ENCODE data around the gene GALNT11. TPM values are rescaled to one million over a fixed set of nuclear protein-coding genes. Genes with fewer than 3 reads are reported as not detected.
"Not testable (repeated sequence)": the region's sequence is repeated elsewhere in the genome, so short reads cannot be mapped to it uniquely, and the experiment has no call there.

Gene GALNT11
- total RNA-seq, 1 experiment from 2014 or later: 45.0 TPM

DNA sequence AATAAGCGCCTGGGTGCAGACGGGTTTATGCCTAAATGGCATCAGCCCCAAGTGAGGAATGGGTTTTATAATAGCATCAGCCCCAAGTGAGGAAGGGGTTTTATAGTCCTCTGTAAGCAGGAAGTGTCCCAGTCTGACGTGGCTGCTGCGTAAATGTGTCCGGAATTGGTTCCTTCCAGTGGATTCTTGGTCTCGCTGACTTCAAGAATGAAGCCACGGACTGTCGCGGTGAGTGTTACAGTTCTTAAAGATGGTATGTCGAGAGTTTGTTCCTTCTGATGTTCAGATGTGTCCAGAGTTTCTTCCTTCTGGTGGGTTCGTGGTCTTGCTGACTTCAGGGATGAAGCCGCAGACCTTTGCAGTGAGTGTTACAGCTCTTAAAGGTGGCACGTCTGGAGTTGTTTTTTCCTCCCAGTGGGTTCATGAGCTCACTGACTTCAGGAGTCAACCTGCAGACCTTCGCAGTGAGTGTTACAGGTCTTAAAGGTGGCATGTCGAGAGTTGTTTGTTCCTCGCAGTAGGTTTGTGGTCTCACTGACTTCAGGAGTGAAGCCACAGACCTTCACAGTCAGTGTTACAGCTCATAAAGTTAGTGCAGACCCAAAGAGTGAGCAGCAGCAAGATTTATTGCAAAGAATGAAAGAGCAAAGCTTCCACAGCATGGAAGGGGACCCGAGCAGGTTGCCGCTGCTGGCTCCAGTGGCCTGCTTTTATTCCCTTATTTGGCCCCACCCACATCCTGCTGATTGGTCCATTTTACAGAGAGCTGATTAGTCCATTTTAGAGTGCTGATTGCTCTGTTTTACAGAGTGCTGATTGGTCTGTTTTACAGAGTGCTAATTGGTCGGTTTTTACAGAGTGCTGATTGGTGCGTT, 2.3 kb downstream of the GALNT11 start:
- DNase-seq (ENCODE audit: low read depth): not testable (repeated sequence)

DNA sequence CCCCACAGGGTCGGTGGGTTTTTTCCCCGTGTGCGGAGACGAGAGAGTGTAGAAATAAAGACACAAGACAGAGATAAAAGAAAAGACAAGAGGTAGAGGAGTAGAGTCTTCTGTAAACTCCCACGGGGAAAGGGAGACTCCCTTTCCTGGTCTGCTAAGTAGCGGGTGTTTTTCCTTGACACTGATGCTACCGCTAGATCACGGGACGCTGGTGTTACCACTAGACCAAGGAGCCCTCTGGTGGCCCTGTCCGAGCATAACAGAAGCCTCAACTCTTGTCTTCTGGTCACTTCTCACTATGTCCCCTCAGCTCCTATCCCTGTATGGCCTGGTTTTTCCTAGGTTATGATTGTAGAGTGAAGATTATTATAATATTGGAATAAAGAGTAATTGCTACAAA, 4.6 kb downstream of the GALNT11 start:
- peak; percentile 16 for DNase-seq (ENCODE audit: low read depth)

DNA sequence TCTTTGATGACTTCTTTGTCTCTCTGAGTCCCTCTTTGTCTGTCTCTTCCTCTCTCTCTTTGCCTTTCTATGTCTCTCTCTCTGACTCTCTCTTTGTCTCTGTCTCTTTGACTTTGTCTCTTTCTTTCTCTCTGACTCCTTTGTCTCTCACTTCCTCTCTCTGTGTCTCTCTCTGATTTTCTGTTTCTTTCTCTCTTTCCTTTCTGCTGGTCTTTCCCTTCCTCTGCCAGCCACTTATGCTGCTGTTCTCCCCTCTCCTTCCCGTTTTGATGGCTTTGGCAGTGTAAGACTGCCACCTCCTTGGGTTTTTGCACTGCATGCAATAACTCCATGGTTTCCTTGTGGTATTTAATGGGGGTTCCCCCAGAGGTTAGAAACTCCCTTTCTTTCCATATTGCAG, 5.2 kb downstream of the GALNT11 start:
- DNase-seq (ENCODE audit: low read depth): not testable (repeated sequence)

DNA sequence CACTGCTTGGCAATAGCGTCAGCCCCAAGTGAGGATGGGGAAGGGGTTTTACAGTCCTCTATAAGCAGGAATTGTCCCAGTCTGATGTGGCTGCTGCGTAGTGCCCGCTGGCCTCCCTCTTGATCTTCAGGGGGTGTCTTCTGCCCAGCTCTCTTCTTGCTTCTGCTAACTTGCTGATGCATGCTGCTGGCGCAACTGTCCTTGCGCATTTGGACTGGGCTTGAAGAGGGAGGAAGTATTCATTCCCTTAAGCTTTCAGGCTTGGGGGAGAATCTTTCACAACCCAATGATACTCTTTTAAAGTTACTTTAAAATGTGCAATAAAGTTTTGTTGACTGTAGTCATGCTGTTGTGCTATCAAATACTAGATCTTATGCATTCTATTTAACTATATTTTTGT, 10.3 kb downstream of the GALNT11 start:
- no peak for DNase-seq (ENCODE audit: low read depth)

DNA sequence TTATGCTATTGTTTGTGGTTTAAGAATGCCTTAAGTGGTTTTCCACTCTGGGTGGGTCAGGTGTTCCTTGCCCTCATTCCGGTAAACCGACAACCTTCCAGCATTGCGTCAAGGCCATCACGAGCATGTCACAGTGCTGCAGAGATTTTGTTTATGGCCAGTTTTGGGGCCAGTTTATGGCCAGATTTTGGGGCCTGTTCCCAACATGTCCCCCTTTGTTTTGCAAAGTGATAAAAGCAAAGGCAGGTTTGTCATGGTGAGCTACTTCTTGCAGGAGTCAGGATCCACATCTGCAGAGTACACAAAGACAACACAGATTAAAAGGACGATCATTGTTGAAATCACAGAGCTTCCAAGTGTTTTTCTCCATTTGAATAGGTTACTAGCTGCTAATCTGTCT, 12.9 kb downstream of the GALNT11 start:
- DNase-seq (ENCODE audit: low read depth): not testable (repeated sequence)

DNA sequence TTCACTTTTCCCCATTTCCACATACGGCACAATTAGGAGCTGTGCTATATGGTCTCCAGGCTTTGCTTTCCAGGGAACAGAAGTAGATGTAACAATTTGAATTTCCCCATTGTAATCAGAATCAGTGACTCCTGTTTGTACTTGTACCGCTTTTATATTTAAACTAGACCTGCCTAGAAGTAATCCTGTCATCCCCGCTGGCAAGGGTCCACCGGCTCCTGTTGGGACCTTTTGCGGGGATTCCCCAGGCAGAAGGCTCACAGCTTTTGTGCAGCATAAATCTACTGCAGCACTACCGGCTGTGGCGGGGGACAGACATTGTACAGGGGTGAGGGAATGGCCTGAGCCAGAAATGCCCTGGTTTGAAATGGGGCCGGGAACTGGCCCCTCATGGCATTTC, 17.6 kb downstream of the GALNT11 start:
- DNase-seq (ENCODE audit: low read depth): not testable (repeated sequence)

DNA sequence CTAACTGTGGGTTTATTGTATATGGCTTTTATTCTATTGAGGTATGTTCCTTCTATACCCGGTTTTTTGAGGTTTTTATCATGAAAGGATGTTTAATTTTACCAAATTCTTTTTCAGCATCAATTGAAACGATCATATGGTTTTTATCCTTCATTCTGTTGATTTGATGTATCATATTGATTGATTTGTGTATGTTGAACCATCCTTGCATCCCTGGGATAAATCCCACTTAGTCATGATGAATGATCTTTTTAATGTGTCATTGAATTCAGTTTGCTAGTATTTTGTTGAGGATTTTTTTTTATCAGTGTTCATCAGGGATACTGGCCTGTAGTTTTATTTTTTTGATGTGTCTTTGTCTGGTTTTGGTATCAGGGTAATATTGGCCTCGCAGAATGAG, 19.4 kb downstream of the GALNT11 start:
- not testable (repeated sequence) for DNase-seq (ENCODE audit: low read depth)

DNA sequence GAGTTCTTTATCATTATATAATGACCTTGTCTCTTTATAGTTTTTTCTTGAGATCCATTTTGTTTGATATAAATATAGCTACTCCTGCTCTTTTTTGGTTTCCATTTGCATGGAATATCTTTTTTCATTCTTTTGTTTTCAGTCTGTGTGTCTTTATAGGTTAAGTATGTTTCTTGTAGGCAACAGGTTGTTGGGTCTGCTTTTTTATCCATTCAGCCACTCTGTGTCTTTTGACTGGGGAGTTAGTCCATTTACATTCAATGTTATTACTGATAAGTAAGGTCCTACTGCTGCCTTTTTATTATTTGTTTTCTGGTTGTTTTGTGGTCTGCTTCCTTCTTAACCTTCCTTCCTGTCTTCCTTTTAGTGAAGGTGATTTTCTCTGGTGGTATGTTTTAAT, 21.1 kb downstream of the GALNT11 start:
- DNase-seq (ENCODE audit: low read depth): no peak

DNA sequence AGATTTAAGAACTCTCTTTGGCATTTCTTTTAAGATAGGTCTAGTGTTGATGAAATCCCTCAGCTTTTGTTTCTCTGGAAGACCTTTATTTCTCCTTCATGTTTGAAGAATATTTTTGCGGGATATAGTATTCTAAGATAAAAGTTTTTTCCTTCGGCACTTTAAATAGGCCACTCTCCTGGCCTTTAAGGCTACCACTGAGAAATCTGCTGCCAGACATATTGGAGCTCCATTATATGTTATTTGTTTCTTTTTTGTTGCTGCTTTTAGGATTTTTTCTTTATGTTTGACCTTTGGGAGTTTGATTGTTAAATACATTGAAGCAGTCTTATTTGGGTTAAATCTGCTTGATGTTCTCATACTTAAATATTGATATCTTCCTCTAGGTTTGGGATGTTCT, 22.6 kb downstream of the GALNT11 start:
- no peak for DNase-seq (ENCODE audit: low read depth)

DNA sequence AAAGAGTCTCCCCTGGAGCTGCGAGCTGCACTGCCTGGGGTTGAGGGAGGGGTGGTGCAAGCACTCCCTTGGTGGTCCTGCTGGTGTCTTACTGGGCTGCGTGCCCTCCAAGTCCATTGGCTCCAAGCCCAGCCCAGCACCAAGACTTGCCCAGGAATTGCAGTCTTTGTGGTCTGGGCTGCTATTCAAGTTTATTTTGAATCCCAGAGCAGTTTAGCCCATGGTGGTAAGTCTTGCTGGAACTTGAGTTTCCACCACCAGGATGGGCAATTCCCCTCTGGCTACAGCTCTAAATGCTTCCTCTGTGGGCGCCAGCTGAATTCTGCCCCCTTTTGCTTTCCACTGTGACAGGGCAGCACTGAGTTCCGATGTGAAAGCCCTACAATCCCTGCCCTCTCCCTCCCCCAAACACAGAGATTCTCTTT, 25.1 kb downstream of the GALNT11 start:
- peak; percentile 77 for DNase-seq (ENCODE audit: low read depth)

DNA sequence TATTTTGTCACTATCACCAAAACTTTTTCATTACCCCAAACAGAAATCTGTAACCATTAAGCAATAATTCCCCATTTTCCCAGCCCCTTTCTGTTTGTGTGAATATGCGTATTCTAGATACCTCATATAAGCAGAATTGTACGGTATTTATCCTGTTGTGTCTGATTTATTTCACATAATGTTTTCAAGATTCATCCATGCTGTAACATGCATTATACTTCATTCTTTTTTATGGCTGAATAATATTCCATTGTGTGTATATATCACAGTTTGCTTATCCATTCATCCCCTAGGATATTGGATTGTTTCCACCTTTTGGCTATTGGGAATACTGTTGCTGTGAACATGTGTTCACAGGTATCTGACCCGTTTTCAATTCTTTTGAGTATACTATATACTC, 26.5 kb downstream of the GALNT11 start:
- DNase-seq (ENCODE audit: low read depth): no peak

DNA sequence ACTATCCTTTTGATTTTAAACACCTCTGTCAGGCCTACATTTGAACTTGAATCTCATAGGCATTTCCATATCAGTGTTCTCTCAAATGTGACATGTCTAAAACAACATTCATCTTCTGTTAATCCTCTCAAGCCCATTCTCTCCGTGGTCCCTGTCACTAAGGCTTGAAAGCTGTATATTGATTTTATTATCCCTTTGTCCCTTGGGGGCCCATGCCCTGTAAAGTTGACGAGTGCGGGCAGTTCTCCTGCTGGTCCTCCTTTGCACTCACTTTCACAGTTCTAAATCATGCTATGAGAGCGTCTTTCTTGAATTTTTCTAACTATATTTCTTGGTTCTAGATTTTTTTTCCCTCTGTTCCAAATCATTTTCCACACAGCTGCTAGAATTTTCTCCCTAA, 27.3 kb downstream of the GALNT11 start:
- no peak for DNase-seq (ENCODE audit: low read depth)

DNA sequence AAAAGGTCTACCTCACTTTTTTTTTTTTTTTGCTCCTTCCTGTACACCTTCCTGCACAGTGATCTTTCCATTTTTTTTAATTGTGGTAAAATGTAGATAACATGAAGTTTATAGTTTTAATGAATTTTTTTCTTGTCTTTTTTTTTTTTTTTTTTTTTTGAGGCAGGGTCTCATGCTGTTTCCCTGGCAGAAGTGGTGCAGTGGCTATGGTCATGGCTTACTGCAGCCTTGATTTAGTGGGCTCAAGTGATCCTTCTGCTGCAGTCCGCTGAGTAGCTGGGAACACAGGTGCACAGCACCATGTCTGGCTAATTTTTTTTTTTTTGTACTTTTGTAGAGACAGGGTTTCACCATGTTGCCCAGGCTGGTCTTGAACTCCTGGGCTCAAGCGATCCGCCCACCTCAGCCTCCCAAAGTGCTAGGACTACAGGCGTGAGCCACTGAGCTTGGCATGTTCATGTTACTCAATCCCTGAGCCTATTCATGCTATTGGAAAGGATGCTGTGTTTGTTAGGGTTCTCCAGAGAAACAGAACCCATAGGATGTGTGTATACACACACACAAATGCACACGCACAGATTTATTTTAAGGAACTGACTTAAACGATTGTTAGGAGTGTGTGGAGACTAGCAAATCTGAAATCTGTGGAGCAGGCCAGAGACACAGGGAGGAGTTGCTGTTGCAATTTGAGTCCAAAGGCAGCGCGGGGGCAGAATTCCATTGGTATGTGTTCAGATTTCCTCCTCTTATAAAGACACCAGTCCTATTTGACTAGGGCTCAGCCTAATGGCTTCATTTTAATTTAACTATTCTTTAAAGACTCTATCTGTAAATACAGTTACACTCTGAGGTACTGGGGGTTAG, 29.1 kb downstream of the GALNT11 start:
- DNase-seq (ENCODE audit: low read depth): no peak

DNA sequence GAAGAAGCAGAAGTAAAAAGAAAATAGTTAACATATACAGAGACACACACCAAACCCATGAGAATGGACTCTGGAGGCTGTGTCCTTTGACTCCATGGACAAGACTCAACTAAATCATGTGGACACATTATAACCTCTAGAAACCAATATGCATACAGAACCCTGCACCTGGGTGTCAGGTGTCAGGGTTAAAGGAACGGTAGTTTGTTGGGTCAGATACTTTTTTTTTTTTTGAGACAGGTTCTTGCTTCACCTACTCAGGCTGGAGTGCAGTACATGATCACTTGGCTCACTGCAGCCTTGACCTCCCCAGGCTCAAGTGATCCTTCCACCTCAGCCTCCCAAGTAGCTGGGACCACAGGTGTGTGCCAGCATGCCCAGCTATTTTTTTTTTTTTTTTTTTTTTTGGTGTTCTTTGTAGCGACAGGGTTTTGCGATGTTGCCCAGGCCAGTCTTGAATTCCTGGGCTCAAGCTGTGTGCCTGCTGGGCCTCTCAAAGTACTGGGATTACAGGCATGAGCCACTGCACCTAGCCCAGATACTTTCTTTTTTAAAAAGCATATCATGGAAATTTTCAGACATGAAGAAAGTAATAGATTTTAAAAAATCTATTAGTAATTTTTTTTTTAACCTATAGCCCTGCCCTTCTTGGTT, 31.3 kb downstream of the GALNT11 start:
- no peak for DNase-seq (ENCODE audit: low read depth)

DNA sequence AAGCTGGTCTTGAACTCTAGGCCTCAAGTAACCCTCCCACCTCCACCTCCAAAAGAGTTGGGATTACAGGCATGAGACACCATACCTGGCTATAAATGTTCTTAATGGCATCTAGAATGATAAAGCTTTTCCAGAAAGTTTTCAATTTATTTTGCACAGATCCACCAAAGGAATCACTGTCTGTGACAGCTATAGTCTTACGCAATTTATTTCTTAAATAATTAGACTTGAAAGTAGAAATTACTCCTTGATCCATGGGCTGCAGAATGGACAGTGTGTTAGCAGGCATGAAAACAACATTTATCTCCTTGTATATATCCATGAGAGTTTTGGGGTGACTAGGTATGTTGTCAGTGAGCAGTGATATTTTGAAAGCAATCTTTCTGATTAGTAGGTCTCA, 33.8 kb downstream of the GALNT11 start:
- no peak for DNase-seq (ENCODE audit: low read depth)

DNA sequence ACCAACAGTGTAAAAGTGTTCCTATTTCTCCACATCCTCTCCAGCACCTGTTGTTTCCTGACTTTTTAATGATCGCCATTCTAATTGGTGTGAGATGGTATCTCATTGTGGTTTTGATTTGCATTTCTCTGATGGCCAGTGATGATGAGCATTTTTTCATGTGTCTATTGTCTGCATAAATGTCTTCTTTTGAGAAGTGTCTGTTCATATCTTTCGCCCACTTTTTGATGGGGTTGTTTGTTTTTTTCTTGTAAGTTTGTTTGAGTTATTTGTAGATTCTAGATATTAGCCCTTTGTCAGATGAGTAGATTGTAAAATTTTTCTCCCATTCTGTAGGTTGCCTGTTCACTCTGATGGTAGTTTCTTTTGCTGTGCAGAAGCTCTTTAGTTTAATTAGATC, 35.6 kb downstream of the GALNT11 start:
- not testable (repeated sequence) for DNase-seq (ENCODE audit: low read depth)

DNA sequence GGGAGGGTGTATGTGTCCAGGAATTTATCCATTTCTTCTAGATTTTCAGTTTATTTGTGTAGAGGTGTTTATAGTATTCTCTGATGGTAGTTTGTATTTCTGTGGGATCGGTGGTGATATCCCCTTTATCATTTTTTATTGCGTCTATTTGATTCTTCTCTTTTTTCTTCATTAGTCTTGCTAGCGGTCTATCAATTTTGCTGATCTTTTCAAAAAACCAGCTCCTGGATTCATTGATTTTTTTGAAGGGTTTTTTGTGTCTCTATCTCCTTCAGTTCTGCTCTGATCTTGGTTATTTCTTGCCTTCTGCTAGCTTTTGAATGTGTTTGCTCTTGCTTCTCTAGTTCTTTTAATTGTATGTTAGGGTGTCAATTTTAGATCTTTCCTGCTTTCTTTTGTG, 37.7 kb downstream of the GALNT11 start:
- not testable (repeated sequence) for DNase-seq (ENCODE audit: low read depth)

DNA sequence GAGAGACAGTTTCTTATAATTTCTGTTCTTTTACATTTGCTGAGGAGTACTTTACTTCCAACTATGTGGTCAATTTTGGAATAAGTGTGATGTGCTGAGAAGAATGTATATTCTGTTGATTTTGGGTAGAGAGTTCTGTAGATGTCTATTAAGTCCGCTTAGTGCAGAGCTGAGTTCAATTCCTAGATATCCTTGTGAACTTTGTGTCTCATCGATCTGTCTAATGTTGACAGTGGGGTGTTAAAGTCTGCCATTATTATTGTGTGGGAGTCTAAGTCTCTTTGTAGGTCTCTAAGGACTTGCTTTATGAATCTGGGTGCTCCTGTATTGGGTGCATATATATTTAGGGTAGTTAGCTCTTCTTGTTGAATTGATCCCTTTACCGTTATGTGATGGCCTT, 38.3 kb downstream of the GALNT11 start:
- not testable (repeated sequence) for DNase-seq (ENCODE audit: low read depth)

DNA sequence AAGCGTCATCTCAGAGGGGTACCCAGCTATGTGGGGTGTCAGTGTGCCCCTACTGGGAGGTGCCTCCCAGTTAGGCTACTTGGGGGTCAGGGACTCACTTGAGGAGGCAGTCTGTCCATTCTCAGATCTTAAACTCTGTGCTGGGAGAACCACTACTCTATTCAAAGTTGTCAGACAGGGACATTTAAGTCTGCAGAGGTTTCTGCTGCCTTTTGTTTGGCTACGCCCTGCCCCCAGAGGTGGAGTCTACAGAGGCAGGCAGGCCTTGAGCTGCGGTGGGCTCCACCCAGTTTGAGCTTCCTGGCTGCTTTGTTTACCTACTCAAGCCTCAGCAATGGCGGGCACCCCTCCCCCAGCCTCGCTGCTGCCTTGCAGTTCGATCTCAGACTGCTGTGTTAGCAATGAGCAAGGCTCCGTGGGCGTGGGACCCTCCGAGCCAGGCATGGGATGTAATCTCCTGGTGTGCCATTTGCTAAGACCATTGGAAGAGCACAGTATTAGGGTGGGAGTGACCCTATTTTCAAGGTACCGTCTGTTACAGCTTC, 40.4 kb downstream of the GALNT11 start:
- DNase-seq (ENCODE audit: low read depth): not testable (repeated sequence)

DNA sequence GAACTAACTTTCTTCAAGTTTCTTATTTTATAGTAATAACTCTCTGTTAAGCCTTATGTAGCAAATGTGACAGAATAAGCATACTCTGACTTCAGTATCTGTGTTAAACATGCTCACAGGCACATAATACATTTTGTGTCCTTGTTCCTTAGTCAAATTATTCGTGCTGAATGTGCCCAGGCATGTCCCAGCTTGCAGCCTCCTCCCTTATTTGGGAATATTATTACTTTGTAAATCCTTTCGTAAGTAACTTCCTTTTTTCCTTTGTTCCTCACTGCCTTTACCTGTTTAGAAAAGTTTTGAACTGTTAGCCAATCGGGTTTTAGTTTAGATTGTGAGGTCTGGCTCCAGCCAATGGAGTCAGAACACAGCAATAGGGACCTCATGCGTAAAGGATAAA, 46.9 kb downstream of the GALNT11 start:
- no peak for DNase-seq (ENCODE audit: low read depth)

DNA sequence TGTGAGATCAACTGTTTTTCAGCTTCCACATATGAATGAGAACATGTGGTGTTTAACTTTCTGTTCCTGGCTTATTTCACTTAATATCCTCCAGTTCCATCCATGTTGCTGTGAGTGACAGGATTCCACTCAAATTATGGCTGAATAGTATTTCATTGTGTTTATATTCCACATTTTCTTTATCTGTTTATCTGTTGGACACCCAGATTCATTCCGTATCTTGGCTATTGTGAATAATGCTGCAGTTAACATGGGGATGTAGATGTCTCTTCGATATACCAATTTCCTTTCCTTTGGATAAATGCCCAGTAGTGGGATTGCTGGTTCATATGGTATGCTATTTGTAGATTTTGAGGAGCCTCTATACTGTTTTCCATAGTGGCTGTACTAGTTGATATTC, 47.9 kb downstream of the GALNT11 start:
- DNase-seq (ENCODE audit: low read depth): no peak

DNA sequence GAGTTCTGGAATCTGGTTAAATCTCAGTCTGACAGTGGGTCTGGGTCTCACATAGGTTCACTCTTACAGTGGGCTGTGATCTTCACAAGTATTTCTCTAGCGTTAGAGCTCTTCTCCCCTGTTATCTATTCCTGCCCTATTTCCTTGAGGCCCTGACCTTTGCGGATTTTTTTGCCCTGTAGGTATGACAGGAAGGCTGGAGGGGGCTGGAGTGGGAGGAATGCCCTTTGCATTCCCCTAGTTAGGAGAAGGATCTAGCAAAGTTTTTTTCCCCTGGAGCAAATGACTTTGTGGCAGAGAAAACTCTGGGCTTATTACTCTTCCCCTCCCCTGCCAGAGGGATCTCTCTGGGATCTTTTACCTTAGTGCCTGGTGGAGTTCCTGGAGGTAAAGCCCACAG, 49.2 kb downstream of the GALNT11 start:
- DNase-seq (ENCODE audit: low read depth): no peak
